Glutamatergic neuron (in vitro differentiated cells): ENCODE measurements around the gene ABCA13. TPM values are rescaled to one million over a fixed set of nuclear protein-coding genes. Genes with fewer than 3 reads are reported as not detected.

Experiments
- DNase-seq: peaks from one replicate; pipeline ENCODE4 v3.0.0; 2022
- H3K27ac Mint-ChIP-seq: one replicate; pipeline ENCODE4 v1.8.0; 2020; ENCODE audit warnings: mild to moderate bottlenecking, mixed read lengths, inconsistent platforms; ENCODE audit not compliant: unreplicated experiment
- H3K27me3 Mint-ChIP-seq: one replicate; pipeline ENCODE4 v1.8.0; 2020; ENCODE audit warnings: mild to moderate bottlenecking, moderate library complexity, mixed read lengths, inconsistent platforms; ENCODE audit not compliant: unreplicated experiment
- H3K36me3 Mint-ChIP-seq: one replicate; pipeline ENCODE4 v1.8.0; 2020; ENCODE audit warnings: mild to moderate bottlenecking, mixed read lengths, inconsistent platforms; ENCODE audit not compliant: unreplicated experiment
- H3K4me1 Mint-ChIP-seq: one replicate; pipeline ENCODE4 v1.8.0; 2020; ENCODE audit warnings: mild to moderate bottlenecking, low read depth, mixed read lengths, inconsistent platforms; ENCODE audit not compliant: unreplicated experiment
- H3K4me3 Mint-ChIP-seq: one replicate; pipeline ENCODE4 v1.8.0; 2020; ENCODE audit warnings: mild to moderate bottlenecking, mixed read lengths, inconsistent platforms; ENCODE audit not compliant: unreplicated experiment
- H3K9me3 Mint-ChIP-seq: one replicate; pipeline ENCODE4 v1.8.0; 2020; ENCODE audit warnings: mild to moderate bottlenecking, moderate library complexity, mixed read lengths, inconsistent platforms; ENCODE audit not compliant: unreplicated experiment
- CTCF ChIP-seq: fragments of 200-600 bp; sonication (generic); IDR thresholded peaks from one replicate; pipeline ENCODE4 v1.5.0; 2021; ENCODE audit not compliant: partially characterized antibody, unreplicated experiment
- total RNA-seq: library from RNA; stranded (reverse); fragmentation: NEBNext Ultra II Directional; extraction: Animal tissue kit (Norgen Biotek cat#: 25700); gene quantifications from one replicate; pipeline ENCODE4 v1.2.1, GENCODE V29; 2021; ENCODE audit not compliant: unreplicated experiment

ABCA13 gene
- total RNA-seq, 1 donor from 2014 or later = 0.61 TPM

- no peak overlapping the region for H3K4me3 Mint-ChIP-seq
- no peaks in the 10 kb centered on the region for H3K27me3 Mint-ChIP-seq
- H3K9me3 Mint-ChIP-seq = no peaks in the 10 kb centered on the region
- DNase-seq = no peak
- H3K4me1 Mint-ChIP-seq = peaks cover 9% of the 10 kb centered on the region
- no peak overlapping the region for H3K27ac Mint-ChIP-seq
- no peak for TF ChIP-seq CTCF
- no peaks in the 10 kb centered on the region for H3K36me3 Mint-ChIP-seq
These were observed 79.2 kb downstream of the ABCA13 start for GRCh38 chr7:48250441-48250951.

GRCh38 chr7:48251766-48252165 is 80.5 kb downstream of the ABCA13 start:
- no peak for DNase-seq
- H3K27me3 Mint-ChIP-seq = no peaks in the 10 kb centered on the region
- H3K36me3 Mint-ChIP-seq = no peaks in the 10 kb centered on the region
- H3K4me1 Mint-ChIP-seq = no peaks in the 10 kb centered on the region
- H3K27ac Mint-ChIP-seq = no peak overlapping the region
- H3K4me3 Mint-ChIP-seq = no peak overlapping the region
- no peak for TF ChIP-seq CTCF
- peaks cover 2% of the 10 kb centered on the region for H3K9me3 Mint-ChIP-seq

- H3K27ac Mint-ChIP-seq = no peak overlapping the region
- no peak overlapping the region for H3K4me3 Mint-ChIP-seq
- no peaks in the 10 kb centered on the region for H3K36me3 Mint-ChIP-seq
- no peak for DNase-seq
- H3K4me1 Mint-ChIP-seq = no peaks in the 10 kb centered on the region
- no peak for TF ChIP-seq CTCF
- H3K9me3 Mint-ChIP-seq = peaks cover 2% of the 10 kb centered on the region
- H3K27me3 Mint-ChIP-seq = no peaks in the 10 kb centered on the region
These were observed 81.7 kb downstream of the ABCA13 start for GRCh38 chr7:48252995-48253394.

GRCh38 chr7:48255046-48255445 is 83.8 kb downstream of the ABCA13 start:
- H3K4me3 Mint-ChIP-seq = no peak overlapping the region
- no peak for TF ChIP-seq CTCF
- no peaks in the 10 kb centered on the region for H3K27me3 Mint-ChIP-seq
- peaks cover 2% of the 10 kb centered on the region for H3K9me3 Mint-ChIP-seq
- DNase-seq = no peak
- no peaks in the 10 kb centered on the region for H3K4me1 Mint-ChIP-seq
- H3K27ac Mint-ChIP-seq = no peak overlapping the region
- no peaks in the 10 kb centered on the region for H3K36me3 Mint-ChIP-seq

- peaks cover 2% of the 10 kb centered on the region for H3K9me3 Mint-ChIP-seq
- no peaks in the 10 kb centered on the region for H3K4me1 Mint-ChIP-seq
- H3K27ac Mint-ChIP-seq = no peak overlapping the region
- no peak for DNase-seq
- no peak for TF ChIP-seq CTCF
- no peak overlapping the region for H3K4me3 Mint-ChIP-seq
- no peaks in the 10 kb centered on the region for H3K36me3 Mint-ChIP-seq
- no peaks in the 10 kb centered on the region for H3K27me3 Mint-ChIP-seq
These were observed 88.4 kb downstream of the ABCA13 start for GRCh38 chr7:48259463-48260280.
